ENCODE results near the gene ZFX. TPM values are rescaled to one million over a fixed set of nuclear protein-coding genes. Genes with fewer than 3 reads are reported as not detected.

The ZFX gene
- total RNA-seq, 1 experiment from 2014 or later = 36.1 TPM

DNA sequence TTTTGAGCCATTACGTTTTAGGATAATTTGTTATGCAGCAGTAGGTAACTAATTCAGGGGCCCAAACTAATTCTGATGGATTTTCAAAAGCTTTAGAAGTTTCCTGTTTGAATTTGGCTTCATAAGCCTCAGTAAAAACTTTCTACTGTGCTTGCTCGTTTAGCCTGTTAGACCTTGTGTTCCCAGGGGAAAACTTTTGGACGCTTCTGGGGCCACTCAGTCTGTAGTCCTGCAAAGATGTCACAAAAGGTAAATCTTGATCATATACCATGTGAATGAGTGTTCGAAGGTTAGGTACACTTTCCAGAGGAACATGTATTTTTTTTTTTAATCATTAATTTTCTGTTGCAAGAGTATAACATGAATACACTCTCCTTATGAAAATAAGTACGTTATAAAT lies 93.7 kb downstream of the ZFX start:
- TF ChIP-seq, protein P1, sequence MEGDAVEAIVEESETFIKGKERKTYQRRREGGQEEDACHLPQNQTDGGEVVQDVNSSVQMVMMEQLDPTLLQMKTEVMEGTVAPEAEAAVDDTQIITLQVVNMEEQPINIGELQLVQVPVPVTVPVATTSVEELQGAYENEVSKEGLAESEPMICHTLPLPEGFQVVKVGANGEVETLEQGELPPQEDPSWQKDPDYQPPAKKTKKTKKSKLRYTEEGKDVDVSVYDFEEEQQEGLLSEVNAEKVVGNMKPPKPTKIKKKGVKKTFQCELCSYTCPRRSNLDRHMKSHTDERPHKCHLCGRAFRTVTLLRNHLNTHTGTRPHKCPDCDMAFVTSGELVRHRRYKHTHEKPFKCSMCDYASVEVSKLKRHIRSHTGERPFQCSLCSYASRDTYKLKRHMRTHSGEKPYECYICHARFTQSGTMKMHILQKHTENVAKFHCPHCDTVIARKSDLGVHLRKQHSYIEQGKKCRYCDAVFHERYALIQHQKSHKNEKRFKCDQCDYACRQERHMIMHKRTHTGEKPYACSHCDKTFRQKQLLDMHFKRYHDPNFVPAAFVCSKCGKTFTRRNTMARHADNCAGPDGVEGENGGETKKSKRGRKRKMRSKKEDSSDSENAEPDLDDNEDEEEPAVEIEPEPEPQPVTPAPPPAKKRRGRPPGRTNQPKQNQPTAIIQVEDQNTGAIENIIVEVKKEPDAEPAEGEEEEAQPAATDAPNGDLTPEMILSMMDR (IDR thresholded peaks at IDR 0.05; ENCODE audit: insufficient read depth in 1 of 2, low read depth in 1 of 2, low read length in 1 of 2, severe bottlenecking in 1 of 2, unreplicated experiment in 1 of 2) = no peak
- Mint-ChIP-seq H3K27ac (ENCODE audit: unreplicated experiment) (no peak overlapping the region), H3K9me3 (ENCODE audit: unreplicated experiment) (no peaks in the 10 kb centered on the region), H3K36me3 (ENCODE audit: insufficient read depth, unreplicated experiment) (no peaks in the 10 kb centered on the region), H3K4me1 (ENCODE audit: low read depth, unreplicated experiment) (no peaks in the 10 kb centered on the region), H3K27me3 (ENCODE audit: insufficient read depth, unreplicated experiment) (no peaks in the 10 kb centered on the region), H3K4me3 (ENCODE audit: unreplicated experiment) (no peak overlapping the region)
- Histone ChIP-seq H3K4me1 (no peaks in the 10 kb centered on the region), H3K9me3 (no peaks in the 10 kb centered on the region), H3K4me3 (ENCODE audit: low read depth, low read length) (no peak overlapping the region), H3K27me3 (replicated peaks; ENCODE audit: control insufficient read depth, insufficient read depth, low read length) (no peaks in the 10 kb centered on the region), H3K36me3 (ENCODE audit: control insufficient read depth, insufficient read depth, low read length) (no peaks in the 10 kb centered on the region)
- intact Hi-C loops (cut with micrococcal nuclease; ENCODE audit: unreplicated experiment) = loop anchor here (5.0 kb wide), 1 partner anchor 96 kb away; the partner anchor contains the start of gene ZFX
- ChIA-PET CTCF (interaction anchor here (0.6 to 1.2 kb wide), 2 partner anchors 69 to 161 kb away, joined by 3 to 6 read pairs; no protein-coding TSS in a partner anchor), POLR2A (no interaction called here)
- DNase-seq = no peak
- no TSS peak for BruUV-seq (replicated peaks)

DNA sequence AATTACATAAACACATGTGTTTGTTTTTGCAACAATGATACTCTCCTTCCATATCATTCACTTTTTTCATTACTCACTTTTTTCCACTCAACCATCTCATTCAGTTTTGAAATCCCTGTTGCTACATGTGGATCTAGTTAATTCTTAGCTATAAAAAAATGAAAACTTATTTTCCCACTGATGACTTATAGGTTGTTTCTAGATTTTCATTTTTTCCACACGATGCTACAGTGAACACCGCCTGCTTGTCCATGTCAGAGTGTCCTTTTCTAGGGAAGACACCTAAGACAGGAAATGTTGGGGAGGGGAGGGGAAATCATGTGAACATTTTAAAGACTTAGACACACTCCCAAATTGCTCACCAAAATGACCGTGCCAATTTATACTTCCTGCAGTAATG lies 94.2 kb downstream of the ZFX start:
- BruUV-seq (replicated peaks) = no TSS peak
- Histone ChIP-seq H3K27me3 (replicated peaks; ENCODE audit: control insufficient read depth, insufficient read depth, low read length) (no peaks in the 10 kb centered on the region), H3K4me1 (no peaks in the 10 kb centered on the region), H3K9me3 (no peaks in the 10 kb centered on the region), H3K36me3 (ENCODE audit: control insufficient read depth, insufficient read depth, low read length) (no peaks in the 10 kb centered on the region), H3K4me3 (ENCODE audit: low read depth, low read length) (no peak overlapping the region)
- H3K4me1 Mint-ChIP-seq (ENCODE audit: low read depth, unreplicated experiment) = no peaks in the 10 kb centered on the region
- H3K27ac Mint-ChIP-seq (ENCODE audit: unreplicated experiment) = no peak overlapping the region
- no peaks in the 10 kb centered on the region for H3K27me3 Mint-ChIP-seq (ENCODE audit: insufficient read depth, unreplicated experiment)
- intact Hi-C loops (cut with micrococcal nuclease; ENCODE audit: unreplicated experiment) = loop anchor here (5.0 kb wide), 1 partner anchor 96 kb away; the partner anchor contains the start of gene ZFX
- no peak overlapping the region for H3K4me3 Mint-ChIP-seq (ENCODE audit: unreplicated experiment)
- ChIA-PET CTCF (no interaction called here), POLR2A (no interaction called here)
- no peaks in the 10 kb centered on the region for H3K36me3 Mint-ChIP-seq (ENCODE audit: insufficient read depth, unreplicated experiment)
- DNase-seq = no peak
- H3K9me3 Mint-ChIP-seq (ENCODE audit: unreplicated experiment) = no peaks in the 10 kb centered on the region
- TF ChIP-seq, protein P1 (IDR thresholded peaks at IDR 0.05; ENCODE audit: insufficient read depth in 1 of 2, low read depth in 1 of 2, low read length in 1 of 2, severe bottlenecking in 1 of 2, unreplicated experiment in 1 of 2) = no peak

DNA sequence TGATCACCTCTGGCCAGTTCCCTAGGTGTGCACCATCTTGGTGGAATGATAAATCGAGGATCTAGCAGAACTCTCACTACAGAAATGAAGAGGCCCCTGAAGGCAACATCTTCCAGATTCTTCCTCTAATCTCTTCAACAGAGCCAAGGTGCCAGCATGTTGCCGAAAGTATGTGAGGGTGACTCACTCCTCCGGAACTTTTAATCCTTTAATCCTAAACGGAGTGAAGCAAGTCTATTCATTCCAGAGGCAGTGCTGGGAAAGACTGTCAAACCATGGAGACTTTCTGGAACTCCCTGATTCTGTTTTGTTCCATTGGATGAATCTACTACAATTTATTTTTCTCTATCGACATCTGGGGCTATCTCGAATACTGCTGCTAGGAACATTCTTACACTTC lies 95.7 kb downstream of the ZFX start:
- no peaks in the 10 kb centered on the region for H3K4me1 Mint-ChIP-seq (ENCODE audit: low read depth, unreplicated experiment)
- H3K36me3 Mint-ChIP-seq (ENCODE audit: insufficient read depth, unreplicated experiment) = no peaks in the 10 kb centered on the region
- H3K9me3 ChIP-seq = no peaks in the 10 kb centered on the region
- DNase-seq = peak in 1 of 2 experiments; percentile 20
- H3K9me3 Mint-ChIP-seq (ENCODE audit: unreplicated experiment) = no peaks in the 10 kb centered on the region
- POLR2A ChIA-PET = interaction anchor here (0.5 kb wide), 1 partner anchor 299 kb away, joined by 4 read pairs; no protein-coding TSS in a partner anchor
- no peaks in the 10 kb centered on the region for H3K27me3 ChIP-seq (replicated peaks; ENCODE audit: control insufficient read depth, insufficient read depth, low read length)
- no peak overlapping the region for H3K27ac Mint-ChIP-seq (ENCODE audit: unreplicated experiment)
- CTCF ChIA-PET = no interaction called here
- H3K4me3 Mint-ChIP-seq (ENCODE audit: unreplicated experiment) = no peak overlapping the region
- no peaks in the 10 kb centered on the region for H3K36me3 ChIP-seq (ENCODE audit: control insufficient read depth, insufficient read depth, low read length)
- TF ChIP-seq, protein P1 (IDR thresholded peaks at IDR 0.05; ENCODE audit: insufficient read depth in 1 of 2, low read depth in 1 of 2, low read length in 1 of 2, severe bottlenecking in 1 of 2, unreplicated experiment in 1 of 2) = no peak
- intact Hi-C loops (cut with micrococcal nuclease; ENCODE audit: unreplicated experiment) = no loop called here
- BruUV-seq (replicated peaks) = no TSS peak
- no peak overlapping the region for H3K4me3 ChIP-seq (ENCODE audit: low read depth, low read length)
- H3K27me3 Mint-ChIP-seq (ENCODE audit: insufficient read depth, unreplicated experiment) = no peaks in the 10 kb centered on the region
- H3K4me1 ChIP-seq = no peaks in the 10 kb centered on the region
